HEK293T (cell line): ENCODE measurements around the gene RRP36.

Experiments used
- CTCF ChIA-PET: fragments of 350-600 bp; formaldehyde crosslinking; extraction: SDS; loops from one replicate; lab custom pipeline; 2021; ENCODE audit warnings: antibody characterized with exemption, inconsistent platforms; lab: Yijun Ruan, JAX
- POLR2A ChIA-PET: fragments of 350-600 bp; formaldehyde crosslinking; extraction: SDS; loops from one replicate; lab custom pipeline; 2020; ENCODE audit warnings: antibody characterized with exemption, inconsistent platforms; lab: Yijun Ruan, JAX
- DNase-seq: peaks from one replicate; pipeline ENCODE4 v3.0.0; 2012; ENCODE audit warnings: mixed read lengths; ENCODE audit errors: extremely low spot score
- ARNT ChIP-seq: fragments of 450-650 bp; IDR thresholded peaks from 2 replicates; pipeline ENCODE4 v1.6.1; 2017; ENCODE audit warnings: mild to moderate bottlenecking
- BHLHE40 ChIP-seq: fragments of 450-650 bp; IDR thresholded peaks from 2 replicates; pipeline ENCODE4 v1.6.1; 2016; ENCODE audit warnings: mild to moderate bottlenecking, moderate library complexity, borderline replicate concordance
- CTBP1 ChIP-seq: fragments of 450-650 bp; IDR thresholded peaks from 2 replicates; pipeline ENCODE4 v1.6.1; 2016; ENCODE audit warnings: borderline replicate concordance
- ELF4 ChIP-seq: fragments of 450-650 bp; IDR thresholded peaks from 2 replicates; pipeline ENCODE4 v1.6.1; 2017; ENCODE audit warnings: antibody characterized with exemption
- FOXA1 ChIP-seq: fragments of 450-650 bp; IDR thresholded peaks from 2 replicates; pipeline ENCODE4 v1.6.1; 2016; ENCODE audit warnings: mild to moderate bottlenecking
- FOXK2 ChIP-seq: fragments of 450-650 bp; IDR thresholded peaks from 2 replicates; pipeline ENCODE4 v1.6.1; 2016; ENCODE audit warnings: mild to moderate bottlenecking
- FOXM1 ChIP-seq: fragments of 450-650 bp; IDR thresholded peaks from 2 replicates; pipeline ENCODE4 v1.6.1; 2017; ENCODE audit warnings: mild to moderate bottlenecking, borderline replicate concordance
- HDGF ChIP-seq: fragments of 450-650 bp; IDR thresholded peaks from 2 replicates; pipeline ENCODE4 v1.6.1; 2017; ENCODE audit warnings: antibody characterized with exemption, borderline replicate concordance
- L3MBTL2 ChIP-seq: fragments of 450-650 bp; conservative IDR thresholded peaks from 2 replicates; pipeline ENCODE4 v1.6.1; 2016; ENCODE audit warnings: mild to moderate bottlenecking
- LEF1 ChIP-seq: fragments of 450-650 bp; IDR thresholded peaks from 2 replicates; pipeline ENCODE4 v1.6.1; 2017; ENCODE audit warnings: mild to moderate bottlenecking, borderline replicate concordance
- NFRKB ChIP-seq: fragments of 450-650 bp; IDR thresholded peaks from 2 replicates; pipeline ENCODE4 v1.6.1; 2016; ENCODE audit warnings: mild to moderate bottlenecking, moderate library complexity
- PKNOX1 ChIP-seq: fragments of 450-650 bp; IDR thresholded peaks from 2 replicates; pipeline ENCODE4 v1.6.1; 2016
- SP1 ChIP-seq: fragments of 450-650 bp; IDR thresholded peaks from 2 replicates; pipeline ENCODE4 v1.6.1; 2017
- SUZ12 ChIP-seq: fragments of 450-650 bp; IDR thresholded peaks from 2 replicates; pipeline ENCODE4 v1.6.1; 2016; ENCODE audit warnings: mild to moderate bottlenecking
- TARDBP ChIP-seq: fragments of 450-650 bp; IDR thresholded peaks from 2 replicates; pipeline ENCODE4 v1.6.1; 2016
- ZNF384 ChIP-seq: fragments of 450-650 bp; IDR thresholded peaks from 2 replicates; pipeline ENCODE4 v1.6.1; 2016

Gene RRP36

GRCh38 chr6:43045371-43045930 lies 24.0 kb downstream of the RRP36 start:
- CTCF ChIA-PET, result no interaction called here

GRCh38 chr6:43047998-43048397 lies 26.6 kb downstream of the RRP36 start:
- DNase-seq, result no peak
- TF ChIP-seq BHLHE40, result no peak
- TF ChIP-seq PKNOX1, result no peak
- TF ChIP-seq L3MBTL2, result no peak
- TF ChIP-seq ZNF384, result no peak
- no peak for TF ChIP-seq NFRKB
- TF ChIP-seq ELF4, result no peak
- no peak for TF ChIP-seq CTBP1
- TF ChIP-seq ARNT, result no peak
- TF ChIP-seq FOXA1, result no peak
- TF ChIP-seq SUZ12, result no peak
- no peak for TF ChIP-seq FOXK2
- no peak for TF ChIP-seq FOXM1
- TF ChIP-seq TARDBP, result no peak
- no peak for TF ChIP-seq LEF1
- no peak for TF ChIP-seq HDGF
- TF ChIP-seq SP1, result no peak
- POLR2A ChIA-PET, result interaction anchor here (1.6 to 2.6 kb wide), 2 partner anchors 12 to 33 kb away, joined by 5 to 11 read pairs; partner anchors contain the start of genes KLC4 and MRPL2
- CTCF ChIA-PET, result no interaction called here

More at GRCh38 chr6:43045371-43045930, 24.0 kb downstream of the RRP36 start:
- DNase-seq, result no peak
- TF ChIP-seq NFRKB, result no peak
- TF ChIP-seq BHLHE40, result no peak
- TF ChIP-seq FOXA1, result no peak
- no peak for TF ChIP-seq ELF4
- TF ChIP-seq SP1, result no peak
- no peak for TF ChIP-seq LEF1
- TF ChIP-seq SUZ12, result no peak
- TF ChIP-seq HDGF, result no peak
- no peak for TF ChIP-seq TARDBP
- no peak for TF ChIP-seq L3MBTL2
- TF ChIP-seq ARNT, result no peak
- TF ChIP-seq FOXK2, result no peak
- no peak for TF ChIP-seq FOXM1
- no peak for TF ChIP-seq CTBP1
- TF ChIP-seq ZNF384, result no peak
- no peak for TF ChIP-seq PKNOX1
- POLR2A ChIA-PET, result interaction anchor here (1.7 kb wide), 1 partner anchor 8 kb away, joined by 7 read pairs; the partner anchor contains the start of gene CUL7

- ChIA-PET CTCF (no interaction called here), POLR2A (interaction anchor here (1.0 kb wide), 1 partner anchor 10 kb away, joined by 4 read pairs; no protein-coding TSS in a partner anchor)
- TF ChIP-seq ELF4, result no peak
- TF ChIP-seq FOXM1, result no peak
- no peak for TF ChIP-seq ZNF384
- no peak for TF ChIP-seq FOXK2
- no peak for TF ChIP-seq HDGF
- no peak for TF ChIP-seq FOXA1
- TF ChIP-seq SUZ12, result no peak
- no peak for TF ChIP-seq SP1
- TF ChIP-seq BHLHE40, result no peak
- TF ChIP-seq NFRKB, result no peak
- TF ChIP-seq TARDBP, result no peak
- no peak for TF ChIP-seq PKNOX1
- no peak for TF ChIP-seq ARNT
- TF ChIP-seq CTBP1, result no peak
- TF ChIP-seq LEF1, result no peak
- TF ChIP-seq L3MBTL2, result no peak
- DNase-seq, result no peak
Measured at GRCh38 chr6:43050981-43051380, 29.6 kb downstream of the RRP36 start.

- CTCF ChIA-PET, result no interaction called here
- TF ChIP-seq ARNT, result no peak
- DNase-seq, result no peak
- POLR2A ChIA-PET, result interaction anchor here (0.7 kb wide), 1 partner anchor 11 kb away, joined by 3 read pairs; no protein-coding TSS in a partner anchor
Measured at GRCh38 chr6:43052225-43052841, 30.9 kb downstream of the RRP36 start.

GRCh38 chr6:43052842-43053544 lies 31.6 kb downstream of the RRP36 start:
- TF ChIP-seq NFRKB (no peak), LEF1 (no peak), L3MBTL2 (peak; percentile 42), FOXM1 (no peak), PKNOX1 (no peak), HDGF (no peak), ARNT (no peak), SUZ12 (no peak), TARDBP (no peak)
- ChIA-PET CTCF (interaction anchor here (0.7 kb wide), 1 partner anchor 152 kb away, joined by 3 read pairs; no protein-coding TSS in a partner anchor), POLR2A (interaction anchor here (0.7 to 2.9 kb wide), 15 partner anchors 11 to 425 kb away, joined by 3 to 26 read pairs (median 7); partner anchors contain the start of genes CNPY3, CUL9, KLHDC3 and MEA1)
- peak; percentile 31 for DNase-seq
